ENCODE data around the gene TTC31.

Gene TTC31

GRCh38 chr2:74441690-74442482, 41.0 kb upstream of the TTC31 start, which contains the start of gene RTKN:
Gene RTKN, minus strand, starts transcription at chr2:74441937. Its CDS starts 121 bp downstream, at chr2:74441816.
- TF ChIP-seq POLR2AphosphoS5 (IDR thresholded peaks at IDR 0.05; ENCODE audit: low read depth, low read length) (no peak), TAF1 (IDR thresholded peaks at IDR 0.05; ENCODE audit: borderline replicate concordance, insufficient read depth, low read length) (no peak), REST (IDR thresholded peaks at IDR 0.05; ENCODE audit: insufficient read depth in 1 of 2, low read depth in 2 of 2, low read length in 2 of 2) (no peak), SIN3A (IDR thresholded peaks at IDR 0.05; ENCODE audit: borderline replicate concordance, insufficient read depth, low read length) (no peak), FOXP2 (optimal IDR thresholded peaks at IDR 0.05; ENCODE audit: borderline replicate concordance, extremely low read depth, extremely low read length, insufficient read depth) (no peak)

GRCh38 chr2:74444498-74445318, 38.2 kb upstream of the TTC31 start:
- no peak for TF ChIP-seq FOXP2 (optimal IDR thresholded peaks at IDR 0.05; ENCODE audit: borderline replicate concordance, extremely low read depth, extremely low read length, insufficient read depth)
- TF ChIP-seq TAF1 (IDR thresholded peaks at IDR 0.05; ENCODE audit: borderline replicate concordance, insufficient read depth, low read length), result no peak
- no peak for TF ChIP-seq REST (IDR thresholded peaks at IDR 0.05; ENCODE audit: insufficient read depth in 1 of 2, low read depth in 2 of 2, low read length in 2 of 2)
- TF ChIP-seq POLR2AphosphoS5 (IDR thresholded peaks at IDR 0.05; ENCODE audit: low read depth, low read length), result no peak
- TF ChIP-seq SIN3A (IDR thresholded peaks at IDR 0.05; ENCODE audit: borderline replicate concordance, insufficient read depth, low read length), result no peak

- TF ChIP-seq SIN3A (IDR thresholded peaks at IDR 0.05; ENCODE audit: borderline replicate concordance, insufficient read depth, low read length) (no peak), REST (IDR thresholded peaks at IDR 0.05; ENCODE audit: insufficient read depth in 1 of 2, low read depth in 2 of 2, low read length in 2 of 2) (no peak), POLR2AphosphoS5 (IDR thresholded peaks at IDR 0.05; ENCODE audit: low read depth, low read length) (no peak), TAF1 (IDR thresholded peaks at IDR 0.05; ENCODE audit: borderline replicate concordance, insufficient read depth, low read length) (no peak), FOXP2 (optimal IDR thresholded peaks at IDR 0.05; ENCODE audit: borderline replicate concordance, extremely low read depth, extremely low read length, insufficient read depth) (no peak)
Observed at GRCh38 chr2:74447230-74447999, 35.5 kb upstream of the TTC31 start.

GRCh38 chr2:74448771-74449170, 34.1 kb upstream of the TTC31 start:
- TF ChIP-seq TAF1 (IDR thresholded peaks at IDR 0.05; ENCODE audit: borderline replicate concordance, insufficient read depth, low read length), result no peak
- TF ChIP-seq POLR2AphosphoS5 (IDR thresholded peaks at IDR 0.05; ENCODE audit: low read depth, low read length), result no peak
- TF ChIP-seq REST (IDR thresholded peaks at IDR 0.05; ENCODE audit: insufficient read depth in 1 of 2, low read depth in 2 of 2, low read length in 2 of 2), result no peak
- no peak for TF ChIP-seq SIN3A (IDR thresholded peaks at IDR 0.05; ENCODE audit: borderline replicate concordance, insufficient read depth, low read length)
- no peak for TF ChIP-seq FOXP2 (optimal IDR thresholded peaks at IDR 0.05; ENCODE audit: borderline replicate concordance, extremely low read depth, extremely low read length, insufficient read depth)

All from PFSK-1 (cell line).